ENCODE data around the gene HOXD3.

Gene HOXD3

DNA sequence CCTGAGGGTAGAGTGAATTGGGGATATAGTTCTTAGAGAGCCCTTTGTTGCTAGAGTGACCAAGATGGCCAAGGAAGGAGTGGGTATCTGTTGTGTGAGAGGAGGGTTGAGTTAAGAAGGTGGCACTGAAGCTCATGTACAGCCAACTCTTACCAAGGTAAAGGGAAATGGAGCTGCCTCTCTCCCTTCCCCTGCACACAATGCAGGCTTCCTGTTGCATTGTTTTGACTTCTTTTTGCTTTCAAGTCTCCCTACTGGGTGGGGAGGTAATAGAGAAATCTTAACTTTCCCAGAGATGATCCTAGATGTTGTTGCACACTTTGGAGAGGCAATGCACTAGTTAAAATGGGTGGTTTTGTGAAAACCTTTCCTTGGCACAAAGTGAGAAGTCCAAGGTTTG is 55.2 kb downstream of the HOXD3 start:
- no peak for DNase-seq (ENCODE audit: low read depth)

- DNase-seq (ENCODE audit: low read depth), result no peak
Observed at GRCh38 chr2:176213406-176213805, 56.3 kb downstream of the HOXD3 start.
